Measurements from ENCODE around the gene RASGRP4.

GRCh38 chr19:38383743-38384142, 42.3 kb downstream of the RASGRP4 start:
- TF ChIP-seq, protein P1, sequence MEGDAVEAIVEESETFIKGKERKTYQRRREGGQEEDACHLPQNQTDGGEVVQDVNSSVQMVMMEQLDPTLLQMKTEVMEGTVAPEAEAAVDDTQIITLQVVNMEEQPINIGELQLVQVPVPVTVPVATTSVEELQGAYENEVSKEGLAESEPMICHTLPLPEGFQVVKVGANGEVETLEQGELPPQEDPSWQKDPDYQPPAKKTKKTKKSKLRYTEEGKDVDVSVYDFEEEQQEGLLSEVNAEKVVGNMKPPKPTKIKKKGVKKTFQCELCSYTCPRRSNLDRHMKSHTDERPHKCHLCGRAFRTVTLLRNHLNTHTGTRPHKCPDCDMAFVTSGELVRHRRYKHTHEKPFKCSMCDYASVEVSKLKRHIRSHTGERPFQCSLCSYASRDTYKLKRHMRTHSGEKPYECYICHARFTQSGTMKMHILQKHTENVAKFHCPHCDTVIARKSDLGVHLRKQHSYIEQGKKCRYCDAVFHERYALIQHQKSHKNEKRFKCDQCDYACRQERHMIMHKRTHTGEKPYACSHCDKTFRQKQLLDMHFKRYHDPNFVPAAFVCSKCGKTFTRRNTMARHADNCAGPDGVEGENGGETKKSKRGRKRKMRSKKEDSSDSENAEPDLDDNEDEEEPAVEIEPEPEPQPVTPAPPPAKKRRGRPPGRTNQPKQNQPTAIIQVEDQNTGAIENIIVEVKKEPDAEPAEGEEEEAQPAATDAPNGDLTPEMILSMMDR (IDR thresholded peaks at IDR 0.05; ENCODE audit: insufficient read depth, low read length) = no peak
- no peak for TF ChIP-seq POLR2AphosphoS5 (IDR thresholded peaks at IDR 0.05; ENCODE audit: low read depth)
- TF ChIP-seq, protein P2, sequence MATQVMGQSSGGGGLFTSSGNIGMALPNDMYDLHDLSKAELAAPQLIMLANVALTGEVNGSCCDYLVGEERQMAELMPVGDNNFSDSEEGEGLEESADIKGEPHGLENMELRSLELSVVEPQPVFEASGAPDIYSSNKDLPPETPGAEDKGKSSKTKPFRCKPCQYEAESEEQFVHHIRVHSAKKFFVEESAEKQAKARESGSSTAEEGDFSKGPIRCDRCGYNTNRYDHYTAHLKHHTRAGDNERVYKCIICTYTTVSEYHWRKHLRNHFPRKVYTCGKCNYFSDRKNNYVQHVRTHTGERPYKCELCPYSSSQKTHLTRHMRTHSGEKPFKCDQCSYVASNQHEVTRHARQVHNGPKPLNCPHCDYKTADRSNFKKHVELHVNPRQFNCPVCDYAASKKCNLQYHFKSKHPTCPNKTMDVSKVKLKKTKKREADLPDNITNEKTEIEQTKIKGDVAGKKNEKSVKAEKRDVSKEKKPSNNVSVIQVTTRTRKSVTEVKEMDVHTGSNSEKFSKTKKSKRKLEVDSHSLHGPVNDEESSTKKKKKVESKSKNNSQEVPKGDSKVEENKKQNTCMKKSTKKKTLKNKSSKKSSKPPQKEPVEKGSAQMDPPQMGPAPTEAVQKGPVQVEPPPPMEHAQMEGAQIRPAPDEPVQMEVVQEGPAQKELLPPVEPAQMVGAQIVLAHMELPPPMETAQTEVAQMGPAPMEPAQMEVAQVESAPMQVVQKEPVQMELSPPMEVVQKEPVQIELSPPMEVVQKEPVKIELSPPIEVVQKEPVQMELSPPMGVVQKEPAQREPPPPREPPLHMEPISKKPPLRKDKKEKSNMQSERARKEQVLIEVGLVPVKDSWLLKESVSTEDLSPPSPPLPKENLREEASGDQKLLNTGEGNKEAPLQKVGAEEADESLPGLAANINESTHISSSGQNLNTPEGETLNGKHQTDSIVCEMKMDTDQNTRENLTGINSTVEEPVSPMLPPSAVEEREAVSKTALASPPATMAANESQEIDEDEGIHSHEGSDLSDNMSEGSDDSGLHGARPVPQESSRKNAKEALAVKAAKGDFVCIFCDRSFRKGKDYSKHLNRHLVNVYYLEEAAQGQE (IDR thresholded peaks at IDR 0.05; ENCODE audit: insufficient replicate concordance, low read depth) = no peak
